Activated T-helper 1 cell treated with anti-CD3 and anti-CD28 coated beads, Interleukin-12 subunit alpha, Interleukin-12 subunit beta, Interleukin-2, Interleukin-4 antibody, amounts not matched to agents 30 ng/mL and 10 ng/mL and 1 ng/mL, durations not matched to agents 14 hours and 24 hours and 36 hours (primary cell): ENCODE measurements around the gene OPCML. TPM values are rescaled to one million over a fixed set of nuclear protein-coding genes. Genes with fewer than 3 reads are reported as not detected.
A peak's percentile ranks its signal among the peaks of the same experiment; 100 is the strongest.

ENCODE experiments used
- DNase-seq: peaks from one replicate; pipeline ENCODE4 v3.0.0; 2021; ENCODE audit warnings: low spot score
- H3K27ac Mint-ChIP-seq: one replicate; pipeline ENCODE4 v1.8.0; 2021; ENCODE audit warnings: mild to moderate bottlenecking, mixed read lengths
- H3K27me3 Mint-ChIP-seq: one replicate; pipeline ENCODE4 v1.8.0; 2022; ENCODE audit warnings: mild to moderate bottlenecking, moderate library complexity, mixed read lengths; ENCODE audit not compliant: insufficient read depth
- H3K36me3 Mint-ChIP-seq: one replicate; pipeline ENCODE4 v1.8.0; 2021; ENCODE audit warnings: low read depth, mixed read lengths
- H3K4me1 Mint-ChIP-seq: one replicate; pipeline ENCODE4 v1.8.0; 2021; ENCODE audit warnings: low read depth, mixed read lengths
- H3K4me3 Mint-ChIP-seq: one replicate; pipeline ENCODE4 v1.8.0; 2021; ENCODE audit warnings: mild to moderate bottlenecking, moderate library complexity, mixed read lengths
- H3K9me3 Mint-ChIP-seq: one replicate; pipeline ENCODE4 v1.8.0; 2021; ENCODE audit warnings: mixed read lengths
- intact Hi-C: fragments of 100-400 bp; cut with micrococcal nuclease; formaldehyde crosslinking; loops from one replicate; pipeline ENCODE4 v1.15.1; 2024
- total RNA-seq: library from RNA; stranded (reverse); gene quantifications from 2 replicates; pipeline ENCODE4 v1.2.3, GENCODE V29; 2022

OPCML gene
- total RNA-seq, 1 donor from 2014 or later = not detected

GRCh38 chr11:132744771-132745170, 787.5 kb downstream of the OPCML start:
- H3K4me1 Mint-ChIP-seq = no peaks in the 10 kb centered on the region
- H3K4me3 Mint-ChIP-seq = no peak overlapping the region
- H3K27ac Mint-ChIP-seq = no peak overlapping the region
- H3K9me3 Mint-ChIP-seq = peaks cover 4% of the 10 kb centered on the region
- DNase-seq = no peak
- H3K36me3 Mint-ChIP-seq = no peaks in the 10 kb centered on the region
- intact Hi-C loops = no loop called here
- H3K27me3 Mint-ChIP-seq = no peaks in the 10 kb centered on the region

- no peak overlapping the region for H3K27ac Mint-ChIP-seq
- intact Hi-C loops = no loop called here
- peaks cover 4% of the 10 kb centered on the region for H3K9me3 Mint-ChIP-seq
- DNase-seq = no peak
- H3K4me1 Mint-ChIP-seq = no peaks in the 10 kb centered on the region
- no peak overlapping the region for H3K4me3 Mint-ChIP-seq
- no peaks in the 10 kb centered on the region for H3K27me3 Mint-ChIP-seq
- no peaks in the 10 kb centered on the region for H3K36me3 Mint-ChIP-seq
Observed at GRCh38 chr11:132743601-132744000, 788.7 kb downstream of the OPCML start.

- intact Hi-C loops = no loop called here
- Mint-ChIP-seq H3K4me3 (no peak overlapping the region), H3K4me1 (no peaks in the 10 kb centered on the region)
Observed at GRCh38 chr11:132742929-132743328, 789.4 kb downstream of the OPCML start.

GRCh38 chr11:132734217-132734616, 798.1 kb downstream of the OPCML start:
- Mint-ChIP-seq H3K27me3 (no peaks in the 10 kb centered on the region), H3K36me3 (no peaks in the 10 kb centered on the region), H3K27ac (no peak overlapping the region), H3K4me3 (no peak overlapping the region), H3K4me1 (no peaks in the 10 kb centered on the region), H3K9me3 (no peaks in the 10 kb centered on the region)
- DNase-seq = no peak
- intact Hi-C loops = no loop called here

More at GRCh38 chr11:132742929-132743328, 789.4 kb downstream of the OPCML start:
- Mint-ChIP-seq H3K9me3 (peaks cover 4% of the 10 kb centered on the region), H3K27ac (no peak overlapping the region), H3K36me3 (no peaks in the 10 kb centered on the region), H3K27me3 (no peaks in the 10 kb centered on the region)
- no peak for DNase-seq

- Mint-ChIP-seq H3K36me3 (no peaks in the 10 kb centered on the region), H3K4me1 (no peaks in the 10 kb centered on the region), H3K4me3 (no peak overlapping the region), H3K27ac (no peak overlapping the region), H3K27me3 (no peaks in the 10 kb centered on the region), H3K9me3 (peaks cover 6% of the 10 kb centered on the region)
- no peak for DNase-seq
- intact Hi-C loops = no loop called here
Observed at GRCh38 chr11:132728026-132728425, 804.3 kb downstream of the OPCML start.

GRCh38 chr11:132721526-132721925, 810.8 kb downstream of the OPCML start:
- Mint-ChIP-seq H3K4me3 (no peak overlapping the region), H3K4me1 (peaks cover 17% of the 10 kb centered on the region), H3K36me3 (no peaks in the 10 kb centered on the region), H3K27me3 (peaks cover 2% of the 10 kb centered on the region), H3K9me3 (peaks cover 6% of the 10 kb centered on the region), H3K27ac (no peak overlapping the region)
- intact Hi-C loops = no loop called here
- no peak for DNase-seq

- H3K27ac Mint-ChIP-seq = no peak overlapping the region
- H3K9me3 Mint-ChIP-seq = no peaks in the 10 kb centered on the region
- peaks cover 17% of the 10 kb centered on the region for H3K4me1 Mint-ChIP-seq
- H3K4me3 Mint-ChIP-seq = no peak overlapping the region
- H3K36me3 Mint-ChIP-seq = no peaks in the 10 kb centered on the region
- no peak for DNase-seq
- H3K27me3 Mint-ChIP-seq = peaks cover 5% of the 10 kb centered on the region
- intact Hi-C loops = no loop called here
Observed at GRCh38 chr11:132719684-132720083, 812.6 kb downstream of the OPCML start.

GRCh38 chr11:132718711-132719671, 813.3 kb downstream of the OPCML start:
- H3K27ac Mint-ChIP-seq = peak overlapping the region; percentile 15
- no peaks in the 10 kb centered on the region for H3K36me3 Mint-ChIP-seq
- intact Hi-C loops = no loop called here
- H3K4me3 Mint-ChIP-seq = peak overlapping the region; percentile 4
- peaks cover 5% of the 10 kb centered on the region for H3K27me3 Mint-ChIP-seq
- DNase-seq = peak; percentile 12
- no peaks in the 10 kb centered on the region for H3K9me3 Mint-ChIP-seq
- H3K4me1 Mint-ChIP-seq = peaks cover 17% of the 10 kb centered on the region

- H3K27me3 Mint-ChIP-seq = peaks cover 5% of the 10 kb centered on the region
- intact Hi-C loops = no loop called here
- H3K27ac Mint-ChIP-seq = no peak overlapping the region
- DNase-seq = no peak
- H3K4me1 Mint-ChIP-seq = peaks cover 17% of the 10 kb centered on the region
- no peak overlapping the region for H3K4me3 Mint-ChIP-seq
- H3K9me3 Mint-ChIP-seq = no peaks in the 10 kb centered on the region
- H3K36me3 Mint-ChIP-seq = no peaks in the 10 kb centered on the region
Observed at GRCh38 chr11:132717824-132718223, 814.5 kb downstream of the OPCML start.

- Mint-ChIP-seq H3K27ac (no peak overlapping the region), H3K4me1 (peaks cover 17% of the 10 kb centered on the region), H3K36me3 (no peaks in the 10 kb centered on the region), H3K27me3 (peaks cover 3% of the 10 kb centered on the region), H3K4me3 (no peak overlapping the region), H3K9me3 (no peaks in the 10 kb centered on the region)
- intact Hi-C loops = no loop called here
- no peak for DNase-seq
Observed at GRCh38 chr11:132716037-132716436, 816.3 kb downstream of the OPCML start.

- intact Hi-C loops = no loop called here
- Mint-ChIP-seq H3K36me3 (no peaks in the 10 kb centered on the region), H3K27me3 (peaks cover 3% of the 10 kb centered on the region)
Observed at GRCh38 chr11:132714859-132715440, 817.4 kb downstream of the OPCML start.

GRCh38 chr11:132712466-132712865, 819.8 kb downstream of the OPCML start:
- intact Hi-C loops = no loop called here

More at GRCh38 chr11:132714859-132715440, 817.4 kb downstream of the OPCML start:
- Mint-ChIP-seq H3K4me3 (no peak overlapping the region), H3K4me1 (peaks cover 17% of the 10 kb centered on the region), H3K27ac (no peak overlapping the region), H3K9me3 (no peaks in the 10 kb centered on the region)
- no peak for DNase-seq

GRCh38 chr11:132704781-132705375, 827.4 kb downstream of the OPCML start:
- Mint-ChIP-seq H3K27ac (no peak overlapping the region), H3K4me3 (no peak overlapping the region), H3K27me3 (no peaks in the 10 kb centered on the region), H3K4me1 (no peaks in the 10 kb centered on the region), H3K9me3 (peaks cover 18% of the 10 kb centered on the region), H3K36me3 (no peaks in the 10 kb centered on the region)
- no peak for DNase-seq
- intact Hi-C loops = no loop called here

More at GRCh38 chr11:132712466-132712865, 819.8 kb downstream of the OPCML start:
- H3K27ac Mint-ChIP-seq = no peak overlapping the region
- no peaks in the 10 kb centered on the region for H3K36me3 Mint-ChIP-seq
- H3K4me3 Mint-ChIP-seq = no peak overlapping the region
- no peaks in the 10 kb centered on the region for H3K4me1 Mint-ChIP-seq
- no peak for DNase-seq
- H3K9me3 Mint-ChIP-seq = no peaks in the 10 kb centered on the region
- H3K27me3 Mint-ChIP-seq = peaks cover 3% of the 10 kb centered on the region
